Osteocyte (in vitro differentiated cells): Measurements from ENCODE around the gene VWA3B. TPM values are rescaled to one million over a fixed set of nuclear protein-coding genes. Genes with fewer than 3 reads are reported as not detected.
"Not testable (repeated sequence)": the region's sequence is repeated elsewhere in the genome, so short reads cannot be mapped to it uniquely, and the experiment has no call there.

Source experiments
- DNase-seq: peaks from one replicate; pipeline ENCODE4 v3.0.0; 2021; ENCODE audit warnings: mixed read lengths; ENCODE audit not compliant: unreplicated experiment; ENCODE audit errors: extremely low spot score
- H3K27ac Mint-ChIP-seq: one replicate; pipeline ENCODE4 v1.8.0; 2021; ENCODE audit warnings: mild to moderate bottlenecking, mixed read lengths; ENCODE audit not compliant: unreplicated experiment
- H3K27me3 Mint-ChIP-seq: one replicate; pipeline ENCODE4 v1.8.0; 2021; ENCODE audit warnings: mixed read lengths; ENCODE audit not compliant: unreplicated experiment
- H3K36me3 Mint-ChIP-seq: one replicate; pipeline ENCODE4 v1.8.0; 2021; ENCODE audit warnings: mixed read lengths; ENCODE audit not compliant: unreplicated experiment
- H3K4me1 Mint-ChIP-seq: one replicate; pipeline ENCODE4 v1.8.0; 2021; ENCODE audit warnings: mixed read lengths; ENCODE audit not compliant: unreplicated experiment
- H3K4me3 Mint-ChIP-seq: one replicate; pipeline ENCODE4 v1.8.0; 2021; ENCODE audit warnings: mild to moderate bottlenecking, moderate library complexity, mixed read lengths; ENCODE audit not compliant: unreplicated experiment
- H3K9me3 Mint-ChIP-seq: one replicate; pipeline ENCODE4 v1.8.0; 2021; ENCODE audit warnings: mixed read lengths; ENCODE audit not compliant: unreplicated experiment
- total RNA-seq: library from RNA; stranded (reverse); gene quantifications from 2 replicates; pipeline ENCODE4 v1.2.1, GENCODE V29; 2021
- TF ChIP-seq, protein P1 (sequence below): fragments of 200-600 bp; sonication (generic); IDR thresholded peaks from 2 replicates; pipeline ENCODE4 v1.5.0; 2021; ENCODE audit warnings: antibody characterized with exemption, mild to moderate bottlenecking, moderate library complexity

Gene VWA3B
- total RNA-seq, 1 donor from 2014 or later = not detected

DNA sequence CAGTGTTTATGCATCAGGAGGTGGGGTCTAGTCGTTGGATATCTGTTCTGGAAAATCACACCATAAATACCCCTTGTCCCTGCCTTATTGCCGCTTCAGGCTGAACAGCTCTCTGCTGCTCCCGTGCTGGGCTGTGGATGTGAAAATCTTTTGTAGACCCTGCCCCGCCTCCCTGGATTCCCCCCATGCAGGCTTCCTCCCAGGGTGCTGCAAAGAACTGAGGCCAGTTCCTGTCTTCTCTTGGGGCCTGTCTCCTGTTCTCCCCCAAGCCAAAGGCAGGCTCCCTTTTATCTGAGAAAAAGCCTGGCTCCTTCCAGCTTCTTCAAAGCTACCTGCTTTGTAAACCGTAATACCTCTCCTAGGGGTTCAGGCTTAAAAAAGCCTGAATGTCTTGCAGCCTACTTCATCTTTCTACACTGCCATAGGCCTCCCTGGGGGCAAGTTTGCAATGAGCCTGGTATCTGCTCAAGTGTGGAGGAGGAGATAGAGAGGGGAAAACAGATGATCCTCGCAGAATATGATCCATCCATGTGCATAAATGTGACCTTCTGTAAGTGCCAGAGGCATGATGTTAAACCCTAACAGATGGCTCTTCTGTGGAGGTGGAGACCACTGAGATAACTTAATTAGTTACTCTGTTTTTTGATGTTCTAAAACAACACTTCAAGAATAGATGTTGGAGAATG lies 55.3 kb downstream of the VWA3B start:
- Mint-ChIP-seq H3K27ac (no peak overlapping the region), H3K36me3 (no peaks in the 10 kb centered on the region), H3K4me3 (no peak overlapping the region), H3K4me1 (no peaks in the 10 kb centered on the region), H3K9me3 (no peaks in the 10 kb centered on the region), H3K27me3 (no peaks in the 10 kb centered on the region)
- TF ChIP-seq, protein P1, sequence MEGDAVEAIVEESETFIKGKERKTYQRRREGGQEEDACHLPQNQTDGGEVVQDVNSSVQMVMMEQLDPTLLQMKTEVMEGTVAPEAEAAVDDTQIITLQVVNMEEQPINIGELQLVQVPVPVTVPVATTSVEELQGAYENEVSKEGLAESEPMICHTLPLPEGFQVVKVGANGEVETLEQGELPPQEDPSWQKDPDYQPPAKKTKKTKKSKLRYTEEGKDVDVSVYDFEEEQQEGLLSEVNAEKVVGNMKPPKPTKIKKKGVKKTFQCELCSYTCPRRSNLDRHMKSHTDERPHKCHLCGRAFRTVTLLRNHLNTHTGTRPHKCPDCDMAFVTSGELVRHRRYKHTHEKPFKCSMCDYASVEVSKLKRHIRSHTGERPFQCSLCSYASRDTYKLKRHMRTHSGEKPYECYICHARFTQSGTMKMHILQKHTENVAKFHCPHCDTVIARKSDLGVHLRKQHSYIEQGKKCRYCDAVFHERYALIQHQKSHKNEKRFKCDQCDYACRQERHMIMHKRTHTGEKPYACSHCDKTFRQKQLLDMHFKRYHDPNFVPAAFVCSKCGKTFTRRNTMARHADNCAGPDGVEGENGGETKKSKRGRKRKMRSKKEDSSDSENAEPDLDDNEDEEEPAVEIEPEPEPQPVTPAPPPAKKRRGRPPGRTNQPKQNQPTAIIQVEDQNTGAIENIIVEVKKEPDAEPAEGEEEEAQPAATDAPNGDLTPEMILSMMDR = no peak
- DNase-seq = no peak

DNA sequence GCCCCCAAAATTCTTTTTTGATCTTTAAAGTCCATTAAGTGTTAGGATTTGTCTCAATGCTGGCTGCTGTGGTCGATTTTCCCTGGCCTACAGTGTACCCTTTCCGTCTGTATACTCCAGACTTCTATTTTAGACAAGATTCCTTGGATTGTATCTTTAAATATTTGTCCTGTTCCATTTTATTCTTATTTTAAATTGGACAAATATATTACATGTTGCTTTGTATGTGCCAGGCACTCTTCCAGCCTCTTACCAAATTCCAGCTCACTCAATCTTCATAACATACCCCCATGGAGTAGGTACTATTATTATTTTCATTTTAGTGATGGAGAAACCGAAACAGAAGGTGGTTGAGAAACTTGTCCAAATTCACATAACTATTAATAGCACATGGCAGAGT lies 58.1 kb downstream of the VWA3B start:
- no peaks in the 10 kb centered on the region for H3K36me3 Mint-ChIP-seq
- no peaks in the 10 kb centered on the region for H3K9me3 Mint-ChIP-seq
- no peak overlapping the region for H3K27ac Mint-ChIP-seq
- no peaks in the 10 kb centered on the region for H3K27me3 Mint-ChIP-seq
- no peak overlapping the region for H3K4me3 Mint-ChIP-seq
- TF ChIP-seq, protein P1 = no peak
- no peak for DNase-seq
- H3K4me1 Mint-ChIP-seq = peaks cover 2% of the 10 kb centered on the region

DNA sequence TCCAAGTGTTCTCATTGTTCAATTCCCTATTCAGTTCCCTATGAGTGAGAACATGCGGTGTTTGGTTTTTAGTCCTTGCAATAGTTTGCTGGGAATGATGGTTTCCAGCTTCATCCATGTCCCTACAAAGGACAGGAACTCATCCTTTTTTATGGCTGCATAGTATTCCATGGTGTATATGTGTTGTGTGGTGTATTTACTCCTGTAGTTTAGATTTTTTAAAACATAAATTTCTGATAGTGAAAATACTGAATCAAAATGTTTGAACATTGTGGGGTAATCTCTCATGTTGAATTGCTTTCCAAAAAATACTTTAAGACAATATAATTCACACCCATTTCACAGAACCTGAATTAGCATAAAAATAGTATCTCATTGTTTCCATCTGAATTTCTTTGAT lies 60.9 kb downstream of the VWA3B start:
- DNase-seq, H3K4me1 Mint-ChIP-seq, H3K4me3 Mint-ChIP-seq, H3K36me3 Mint-ChIP-seq, H3K27me3 Mint-ChIP-seq, H3K27ac Mint-ChIP-seq, H3K9me3 Mint-ChIP-seq: not testable (repeated sequence)

DNA sequence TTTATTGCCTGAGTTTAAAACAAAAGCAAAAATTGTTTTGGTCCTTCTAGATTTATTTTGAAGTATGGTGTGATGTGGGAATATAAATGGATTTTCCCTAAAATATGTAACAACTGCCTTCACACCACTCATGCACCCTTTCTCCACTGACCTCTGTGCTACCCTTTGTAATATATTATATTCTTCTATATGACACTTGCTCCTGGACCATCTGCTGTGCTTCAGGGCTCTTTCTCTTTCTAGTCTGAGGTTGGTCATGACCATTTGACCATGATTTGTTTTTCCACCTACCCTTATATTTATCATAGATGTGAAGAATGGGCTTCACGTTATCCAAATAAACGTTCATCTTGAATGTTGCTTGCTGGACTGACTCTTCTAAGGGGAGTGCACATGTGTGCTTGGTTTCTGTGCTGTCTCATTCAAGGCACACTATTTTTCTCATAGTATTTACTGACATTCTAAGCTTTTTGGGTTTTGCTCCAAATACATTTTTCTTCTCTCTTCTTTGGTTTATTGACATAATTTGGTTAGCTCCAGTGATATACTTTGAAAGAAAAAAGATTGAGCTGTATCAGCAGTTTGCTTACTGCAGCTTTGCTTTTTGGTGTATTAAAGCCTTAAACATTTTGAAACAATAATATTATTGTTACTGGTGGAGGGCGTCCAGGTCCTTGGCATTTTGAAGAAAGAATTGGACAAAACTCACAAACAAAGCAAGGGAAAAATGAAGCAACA lies 61.8 kb downstream of the VWA3B start:
- H3K27ac Mint-ChIP-seq = no peak overlapping the region
- H3K9me3 Mint-ChIP-seq = no peaks in the 10 kb centered on the region
- no peak for DNase-seq
- no peaks in the 10 kb centered on the region for H3K27me3 Mint-ChIP-seq
- H3K4me1 Mint-ChIP-seq = peaks cover 2% of the 10 kb centered on the region
- H3K4me3 Mint-ChIP-seq = no peak overlapping the region
- TF ChIP-seq, protein P1 = no peak
- H3K36me3 Mint-ChIP-seq = no peaks in the 10 kb centered on the region

DNA sequence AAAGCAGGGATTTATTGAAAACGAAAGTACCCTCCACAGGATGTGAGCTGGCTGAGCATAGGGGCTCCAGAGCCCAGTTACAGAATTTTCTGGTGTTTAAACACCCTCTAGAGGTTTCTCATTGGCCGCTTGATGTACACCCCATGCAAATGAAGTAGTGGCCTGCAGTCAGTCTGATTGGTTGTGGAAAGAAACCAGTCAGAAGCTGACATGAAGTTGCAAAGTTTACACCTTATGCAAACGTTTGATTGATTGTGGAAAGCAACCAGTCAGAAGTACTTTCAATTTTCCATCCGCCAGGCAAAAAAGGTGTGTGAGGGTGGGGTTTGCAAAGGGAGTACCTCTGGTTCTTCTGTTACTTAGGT lies 62.3 kb downstream of the VWA3B start:
- no peak overlapping the region for H3K27ac Mint-ChIP-seq
- no peaks in the 10 kb centered on the region for H3K9me3 Mint-ChIP-seq
- H3K27me3 Mint-ChIP-seq = no peaks in the 10 kb centered on the region
- no peak overlapping the region for H3K4me3 Mint-ChIP-seq
- no peak for DNase-seq
- TF ChIP-seq, protein P1 = no peak
- H3K36me3 Mint-ChIP-seq = no peaks in the 10 kb centered on the region
- H3K4me1 Mint-ChIP-seq = peaks cover 2% of the 10 kb centered on the region
